Neural cell (in vitro differentiated cells): Measurements from ENCODE around the gene NEDD4L. TPM values are rescaled to one million over a fixed set of nuclear protein-coding genes. Genes with fewer than 3 reads are reported as not detected.
"Not testable (repeated sequence)": the region's sequence is repeated elsewhere in the genome, so short reads cannot be mapped to it uniquely, and the experiment has no call there.

Experiments used
- H2AFZ ChIP-seq: fragments of 200-600, 300-800 bp; sonication (generic), shearing (Covaris generic); 2 replicates; pipeline ENCODE4 v1.6.0; 2014; ENCODE audit warnings: low read depth, mild to moderate bottlenecking, antibody characterized with exemption, low read length, moderate library complexity
- H3F3A ChIP-seq: fragments of 200-600 bp; shearing (Covaris generic); 2 replicates; pipeline ENCODE4 v1.6.1; 2016; ENCODE audit warnings: mild to moderate bottlenecking, moderate library complexity, mixed read lengths, antibody characterized with exemption, low read length; ENCODE audit not compliant: insufficient read depth, poor library complexity, severe bottlenecking
- H3K27ac ChIP-seq: fragments of 200-600, 300-800 bp; sonication (generic), shearing (Covaris generic); 2 replicates; pipeline ENCODE4 v1.5.1; 2014; ENCODE audit warnings: mild to moderate bottlenecking, low read length, moderate library complexity
- H3K27me3 ChIP-seq: fragments of 300-800, 200-600 bp; sonication (generic), shearing (Covaris generic); 2 replicates; pipeline ENCODE4 v1.6.0; 2014; ENCODE audit warnings: mild to moderate bottlenecking, low read depth, low read length, moderate library complexity; ENCODE audit not compliant: insufficient read depth
- H3K36me3 ChIP-seq: fragments of 300-800, 200-600 bp; sonication (generic), shearing (Covaris generic); 2 replicates; pipeline ENCODE4 v1.5.1; 2014; ENCODE audit warnings: mild to moderate bottlenecking, antibody characterized with exemption, low read length, moderate library complexity; ENCODE audit not compliant: insufficient read depth
- H3K4me2 ChIP-seq: fragments of 300-800, 200-600 bp; sonication (generic), shearing (Covaris generic); 2 replicates; pipeline ENCODE4 v1.6.0; 2014; ENCODE audit warnings: mild to moderate bottlenecking, low read length
- H3K4me3 ChIP-seq: fragments of 300-800, 200-600 bp; sonication (generic), shearing (Covaris generic); 2 replicates; pipeline ENCODE4 v1.5.1; 2014; ENCODE audit warnings: mild to moderate bottlenecking, low read length, moderate library complexity
- H3K79me2 ChIP-seq: fragments of 200-600 bp; shearing (Covaris generic); replicated peaks from 2 replicates; pipeline ENCODE4 v1.6.0; 2014; ENCODE audit warnings: mild to moderate bottlenecking, low read length, moderate library complexity; ENCODE audit not compliant: insufficient read depth
- H3K9ac ChIP-seq: fragments of 300-800, 200-600 bp; sonication (generic), shearing (Covaris generic); 2 replicates; pipeline ENCODE4 v1.6.1; 2016; ENCODE audit warnings: mild to moderate bottlenecking, low read length, mixed read lengths
- H3K9me2 ChIP-seq: fragments of 200-600 bp; shearing (Covaris generic); 2 replicates; pipeline ENCODE4 v1.6.1; 2016; ENCODE audit warnings: mild to moderate bottlenecking, low read length, mixed read lengths; ENCODE audit not compliant: insufficient read depth
- H3K9me3 ChIP-seq: fragments of 200-600, 300-800 bp; sonication (generic), shearing (Covaris generic); 2 replicates; pipeline ENCODE4 v1.6.1; 2016; ENCODE audit warnings: mild to moderate bottlenecking, mixed run types, low read length, moderate library complexity, mixed read lengths
- H4K20me1 ChIP-seq: fragments of 200-600 bp; shearing (Covaris generic); 2 replicates; pipeline ENCODE4 v1.6.1; 2016; ENCODE audit warnings: mild to moderate bottlenecking, mixed run types; ENCODE audit not compliant: insufficient read depth
- EP300 ChIP-seq: fragments of 450-650 bp; conservative IDR thresholded peaks from 2 replicates; pipeline ENCODE4 v1.6.1; 2014; ENCODE audit warnings: antibody characterized with exemption, mild to moderate bottlenecking, moderate library complexity; ENCODE audit not compliant: poor library complexity, severe bottlenecking
- EZH2 ChIP-seq: fragments of 200-600, 300-800 bp; shearing (Covaris generic), sonication (generic); IDR thresholded peaks from 2 replicates; pipeline ENCODE4 v1.6.1; 2014; ENCODE audit warnings: antibody characterized with exemption, low read length, borderline replicate concordance, mild to moderate bottlenecking; ENCODE audit not compliant: insufficient read depth, poor library complexity, severe bottlenecking
- MXI1 ChIP-seq: fragments of 450-650 bp; conservative IDR thresholded peaks from 2 replicates; pipeline ENCODE4 v1.6.1; 2014; ENCODE audit warnings: antibody characterized with exemption, mild to moderate bottlenecking; ENCODE audit not compliant: poor library complexity, severe bottlenecking
- RAD21 ChIP-seq: fragments of 450-650 bp; conservative IDR thresholded peaks from 2 replicates; pipeline ENCODE4 v1.6.1; 2014; ENCODE audit warnings: antibody characterized with exemption, mild to moderate bottlenecking, moderate library complexity
- SMC3 ChIP-seq: fragments of 450-650 bp; conservative IDR thresholded peaks from 2 replicates; pipeline ENCODE4 v1.6.1; 2014; ENCODE audit warnings: antibody characterized with exemption, mild to moderate bottlenecking, moderate library complexity; ENCODE audit not compliant: poor library complexity
- TAF1 ChIP-seq: IDR thresholded peaks from 2 replicates; pipeline ENCODE4 v1.6.1; 2012; ENCODE audit warnings: low read depth
- polyA plus RNA-seq: library from polyadenylated mRNA; depleted of rRNA; stranded (reverse); fragments of >200 nt; gene quantifications from 2 replicates; pipeline ENCODE4 v1.2.3, GENCODE V29; 2014
- TF ChIP-seq, protein P1 (sequence below): fragments of 450-650 bp; IDR thresholded peaks from 2 replicates; pipeline ENCODE4 v1.5.1; 2014; ENCODE audit warnings: antibody characterized with exemption, mild to moderate bottlenecking, moderate library complexity; ENCODE audit not compliant: poor library complexity, severe bottlenecking
- TF ChIP-seq, protein P2 (sequence below): IDR thresholded peaks from 2 replicates; pipeline ENCODE4 v1.6.1; 2012; ENCODE audit warnings: borderline replicate concordance

Gene NEDD4L
- polyA plus RNA-seq, 1 donor from 2014 or later, result 97.9 TPM

DNA sequence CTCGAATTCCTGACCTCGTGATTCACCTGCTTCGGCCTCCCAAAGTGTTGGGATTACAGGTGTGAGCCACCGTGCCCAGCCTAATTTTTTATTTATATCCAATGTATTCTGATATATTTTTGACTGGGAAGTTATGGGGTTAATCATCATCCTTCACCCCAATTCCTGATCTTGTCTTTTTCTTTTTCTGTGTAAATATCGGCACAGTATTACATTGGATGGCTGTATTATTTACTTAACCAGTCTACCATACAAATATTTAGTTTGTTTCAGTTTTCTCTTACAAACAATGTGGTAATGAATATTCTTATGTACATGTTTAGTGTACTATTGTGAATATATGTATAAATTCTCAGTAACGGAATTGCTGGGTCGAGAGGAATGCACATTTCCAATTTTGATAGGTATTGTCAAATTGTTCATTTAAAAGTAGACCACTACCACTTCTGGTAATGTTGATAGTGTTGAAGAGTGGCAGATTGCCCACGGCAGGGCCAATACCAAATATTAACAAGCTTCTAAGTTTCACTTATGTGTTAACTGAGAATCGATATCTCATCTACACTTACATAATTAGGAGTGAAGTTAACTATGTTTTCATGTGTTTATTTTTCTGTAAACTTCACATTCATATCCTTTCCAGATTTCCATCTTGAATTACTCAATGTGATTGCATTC is 388.2 kb downstream of the NEDD4L start:
- Histone ChIP-seq H3K36me3 (no peaks in the 10 kb centered on the region), H2AFZ (no peak overlapping the region), H3K4me2 (no peak overlapping the region)

GRCh38 chr18:58435221-58436005 is 391.4 kb downstream of the NEDD4L start:
- H2AFZ ChIP-seq, H4K20me1 ChIP-seq, H3K9me3 ChIP-seq, H3F3A ChIP-seq, H3K4me3 ChIP-seq, H3K4me2 ChIP-seq, H3K79me2 ChIP-seq, H3K27ac ChIP-seq, H3K9me2 ChIP-seq, H3K27me3 ChIP-seq, H3K36me3 ChIP-seq, H3K9ac ChIP-seq: not testable (repeated sequence)

More for the DNA sequence above, 388.2 kb downstream of the NEDD4L start:
- Histone ChIP-seq H3F3A (no peaks in the 10 kb centered on the region), H3K9me2 (no peaks in the 10 kb centered on the region), H3K4me3 (no peak overlapping the region), H3K9ac (no peak overlapping the region), H3K9me3 (no peaks in the 10 kb centered on the region), H4K20me1 (no peaks in the 10 kb centered on the region), H3K27ac (no peak overlapping the region), H3K27me3 (no peaks in the 10 kb centered on the region), H3K79me2 (no peaks in the 10 kb centered on the region)
- TF ChIP-seq, protein P1, sequence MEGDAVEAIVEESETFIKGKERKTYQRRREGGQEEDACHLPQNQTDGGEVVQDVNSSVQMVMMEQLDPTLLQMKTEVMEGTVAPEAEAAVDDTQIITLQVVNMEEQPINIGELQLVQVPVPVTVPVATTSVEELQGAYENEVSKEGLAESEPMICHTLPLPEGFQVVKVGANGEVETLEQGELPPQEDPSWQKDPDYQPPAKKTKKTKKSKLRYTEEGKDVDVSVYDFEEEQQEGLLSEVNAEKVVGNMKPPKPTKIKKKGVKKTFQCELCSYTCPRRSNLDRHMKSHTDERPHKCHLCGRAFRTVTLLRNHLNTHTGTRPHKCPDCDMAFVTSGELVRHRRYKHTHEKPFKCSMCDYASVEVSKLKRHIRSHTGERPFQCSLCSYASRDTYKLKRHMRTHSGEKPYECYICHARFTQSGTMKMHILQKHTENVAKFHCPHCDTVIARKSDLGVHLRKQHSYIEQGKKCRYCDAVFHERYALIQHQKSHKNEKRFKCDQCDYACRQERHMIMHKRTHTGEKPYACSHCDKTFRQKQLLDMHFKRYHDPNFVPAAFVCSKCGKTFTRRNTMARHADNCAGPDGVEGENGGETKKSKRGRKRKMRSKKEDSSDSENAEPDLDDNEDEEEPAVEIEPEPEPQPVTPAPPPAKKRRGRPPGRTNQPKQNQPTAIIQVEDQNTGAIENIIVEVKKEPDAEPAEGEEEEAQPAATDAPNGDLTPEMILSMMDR, result no peak
- TF ChIP-seq SMC3 (no peak), TAF1 (no peak), EP300 (no peak), MXI1 (no peak), RAD21 (no peak), EZH2 (no peak)
- TF ChIP-seq, protein P2, sequence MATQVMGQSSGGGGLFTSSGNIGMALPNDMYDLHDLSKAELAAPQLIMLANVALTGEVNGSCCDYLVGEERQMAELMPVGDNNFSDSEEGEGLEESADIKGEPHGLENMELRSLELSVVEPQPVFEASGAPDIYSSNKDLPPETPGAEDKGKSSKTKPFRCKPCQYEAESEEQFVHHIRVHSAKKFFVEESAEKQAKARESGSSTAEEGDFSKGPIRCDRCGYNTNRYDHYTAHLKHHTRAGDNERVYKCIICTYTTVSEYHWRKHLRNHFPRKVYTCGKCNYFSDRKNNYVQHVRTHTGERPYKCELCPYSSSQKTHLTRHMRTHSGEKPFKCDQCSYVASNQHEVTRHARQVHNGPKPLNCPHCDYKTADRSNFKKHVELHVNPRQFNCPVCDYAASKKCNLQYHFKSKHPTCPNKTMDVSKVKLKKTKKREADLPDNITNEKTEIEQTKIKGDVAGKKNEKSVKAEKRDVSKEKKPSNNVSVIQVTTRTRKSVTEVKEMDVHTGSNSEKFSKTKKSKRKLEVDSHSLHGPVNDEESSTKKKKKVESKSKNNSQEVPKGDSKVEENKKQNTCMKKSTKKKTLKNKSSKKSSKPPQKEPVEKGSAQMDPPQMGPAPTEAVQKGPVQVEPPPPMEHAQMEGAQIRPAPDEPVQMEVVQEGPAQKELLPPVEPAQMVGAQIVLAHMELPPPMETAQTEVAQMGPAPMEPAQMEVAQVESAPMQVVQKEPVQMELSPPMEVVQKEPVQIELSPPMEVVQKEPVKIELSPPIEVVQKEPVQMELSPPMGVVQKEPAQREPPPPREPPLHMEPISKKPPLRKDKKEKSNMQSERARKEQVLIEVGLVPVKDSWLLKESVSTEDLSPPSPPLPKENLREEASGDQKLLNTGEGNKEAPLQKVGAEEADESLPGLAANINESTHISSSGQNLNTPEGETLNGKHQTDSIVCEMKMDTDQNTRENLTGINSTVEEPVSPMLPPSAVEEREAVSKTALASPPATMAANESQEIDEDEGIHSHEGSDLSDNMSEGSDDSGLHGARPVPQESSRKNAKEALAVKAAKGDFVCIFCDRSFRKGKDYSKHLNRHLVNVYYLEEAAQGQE, result no peak
